ENCODE measurements around the gene FIS1.
"Not testable (repeated sequence)": the region's sequence is repeated elsewhere in the genome, so short reads cannot be mapped to it uniquely, and the experiment has no call there.

Gene FIS1

DNA sequence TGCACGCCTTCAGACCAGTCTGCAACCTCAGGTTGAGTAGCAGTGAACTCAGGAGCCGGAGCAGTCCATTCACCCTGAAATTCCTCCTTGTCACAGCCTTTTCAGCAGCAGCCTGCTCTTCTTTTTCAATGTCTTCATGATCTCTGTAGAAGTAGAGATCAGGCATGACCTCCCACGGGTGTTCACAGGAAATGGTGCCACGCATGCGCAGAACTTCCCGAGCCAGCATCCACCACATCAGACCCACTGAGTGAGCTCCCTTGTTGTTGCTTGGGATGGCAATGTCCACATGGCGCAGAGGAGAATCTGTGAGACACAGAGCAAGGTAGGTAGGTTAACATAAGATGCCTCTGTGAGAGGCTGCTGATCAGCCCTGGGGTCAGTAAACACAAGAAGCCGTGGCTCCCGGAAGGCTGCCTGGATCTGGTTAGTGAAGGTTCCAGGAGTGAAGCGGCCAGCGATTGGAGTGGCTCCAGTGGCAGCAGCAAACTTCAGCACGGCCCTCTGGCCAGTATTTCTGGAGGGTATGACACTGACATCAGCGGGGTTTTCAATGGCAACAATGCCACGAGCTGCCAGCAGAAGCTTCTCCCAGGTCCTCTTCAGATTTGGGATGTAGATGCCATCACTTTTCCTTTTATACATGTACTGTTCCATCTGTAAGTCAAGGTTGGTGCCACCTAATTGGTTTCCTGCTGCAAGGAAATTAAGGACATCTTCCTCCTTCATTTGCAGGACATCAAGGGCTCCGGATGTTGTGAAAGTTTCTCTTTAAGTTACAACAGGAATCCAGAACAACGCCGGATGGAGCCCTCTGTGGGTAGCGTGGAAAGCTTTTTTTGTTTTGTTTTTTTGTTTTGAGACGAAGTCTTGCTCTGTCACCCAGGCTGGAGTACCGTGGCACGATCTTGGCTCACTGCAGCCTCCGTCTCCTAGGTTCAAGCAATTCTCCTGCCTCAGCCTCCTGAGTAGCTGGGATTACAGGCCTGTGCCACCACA is 40.8 kb downstream of the FIS1 start:
- DNase-seq (ENCODE audit: low spot score): peak; percentile 46

DNA sequence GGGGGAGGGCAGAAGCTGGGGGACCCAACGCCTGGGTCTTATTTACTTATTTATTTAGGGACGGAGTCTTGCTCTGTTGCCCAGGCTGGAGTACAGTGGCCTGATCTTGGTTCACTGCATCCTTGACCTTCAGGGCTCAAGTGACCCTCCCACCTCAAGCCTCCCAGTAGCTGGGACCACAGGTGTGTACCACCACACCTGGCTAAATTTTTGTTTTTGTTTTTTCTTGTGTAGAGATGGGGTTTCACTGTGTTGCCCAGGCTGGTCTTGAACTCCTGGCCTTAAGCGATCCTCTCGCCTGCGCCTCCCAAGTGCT is 42.3 kb downstream of the FIS1 start:
- no peak for DNase-seq (ENCODE audit: low spot score)

- DNase-seq (ENCODE audit: low spot score): peak; percentile 43
Observed at GRCh38 chr7:101201695-101202602, 42.9 kb downstream of the FIS1 start.

- DNase-seq (ENCODE audit: low spot score): no peak
Observed at GRCh38 chr7:101200862-101201599, 43.9 kb downstream of the FIS1 start, which contains the start of gene MOGAT3. TSS of gene MOGAT3 (minus strand) at chr7:101201036. CDS start at chr7:101200854, 182 bp downstream.

DNA sequence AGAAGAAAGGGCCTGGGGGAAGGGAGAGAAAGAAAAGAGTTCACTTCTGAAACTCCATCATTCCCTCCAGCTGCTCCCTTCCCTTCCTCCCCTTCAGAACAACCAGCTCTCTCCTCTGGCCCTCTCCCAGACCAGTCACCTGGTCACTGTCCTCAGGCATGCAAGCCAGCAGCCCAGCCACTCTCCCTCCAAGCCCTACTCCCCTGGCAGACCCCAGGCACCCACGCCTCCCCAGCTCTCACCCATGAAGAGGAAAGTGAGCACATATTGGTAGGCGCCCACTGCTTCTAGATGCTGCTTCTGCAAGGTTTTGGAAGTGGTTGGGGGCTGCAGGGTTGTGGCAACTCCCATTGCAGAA is 44.4 kb downstream of the FIS1 start:
- no peak for DNase-seq (ENCODE audit: low spot score)

DNA sequence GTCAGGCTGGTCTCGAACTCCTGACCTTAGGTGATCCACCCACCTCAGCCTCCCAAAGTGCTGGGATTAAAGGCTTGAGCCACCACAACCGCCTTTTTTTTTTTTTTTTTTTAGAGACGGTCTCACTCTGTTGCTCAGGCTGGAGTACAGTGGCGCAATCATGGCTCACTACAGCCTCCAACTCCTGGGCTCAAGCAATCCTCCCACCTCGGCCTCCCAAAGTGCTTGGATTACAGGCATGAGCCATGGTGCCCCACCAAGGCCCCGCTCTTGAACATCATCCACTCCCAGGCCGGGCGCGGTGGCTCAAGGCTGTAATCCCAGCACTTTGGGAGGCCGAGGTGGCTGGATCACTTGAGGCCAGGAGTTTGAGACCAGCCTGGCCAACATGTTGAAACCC is 45.4 kb downstream of the FIS1 start:
- DNase-seq (ENCODE audit: low spot score): not testable (repeated sequence)

DNA sequence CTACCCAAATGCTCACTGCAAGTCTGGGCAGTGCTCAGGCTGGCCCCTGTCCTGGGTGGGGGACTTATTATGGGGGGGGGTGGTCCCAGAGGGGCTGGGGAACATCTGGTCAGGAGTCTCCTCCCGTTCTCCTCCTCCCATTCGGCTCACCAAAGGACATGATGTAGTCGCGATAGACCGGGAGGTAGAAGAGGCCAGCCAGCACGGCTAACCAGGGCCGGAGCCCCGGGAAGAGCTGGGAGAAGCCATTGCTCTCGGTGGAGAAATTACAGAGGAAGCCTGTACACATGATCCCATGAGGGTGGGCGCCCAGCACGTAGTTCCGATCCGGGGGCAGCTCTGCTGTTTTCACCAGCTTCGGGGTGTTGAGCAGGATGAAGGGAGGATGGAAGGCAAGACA is 46.4 kb downstream of the FIS1 start:
- no peak for DNase-seq (ENCODE audit: low spot score)

GRCh38 chr7:101197991-101198390 is 46.9 kb downstream of the FIS1 start:
- no peak for DNase-seq (ENCODE audit: low spot score)

DNA sequence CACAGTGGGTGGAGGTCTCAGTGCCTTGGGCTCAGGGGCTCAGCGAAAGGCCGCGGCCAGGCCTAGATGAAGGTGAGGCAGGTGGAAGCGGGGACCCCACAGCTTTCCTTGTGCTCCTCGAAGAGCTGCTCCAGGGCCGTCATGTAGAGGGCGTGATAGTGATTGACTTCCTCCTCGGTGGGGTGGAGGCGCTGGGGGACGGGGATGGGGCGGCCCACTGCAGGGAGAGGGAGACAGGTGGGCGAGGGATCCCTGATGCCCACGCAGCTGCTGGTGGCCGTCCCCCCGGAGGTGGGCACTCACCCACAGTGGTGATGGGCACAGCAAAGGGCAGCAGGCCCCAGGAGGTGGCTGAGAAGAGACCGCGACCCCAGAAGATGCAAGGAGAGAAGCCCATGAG is 49.0 kb downstream of the FIS1 start:
- no peak for DNase-seq (ENCODE audit: low spot score)

All from AG20443 (cell line).